ENCODE data around the gene ATXN3L. TPM values are rescaled to one million over a fixed set of nuclear protein-coding genes. Genes with fewer than 3 reads are reported as not detected.

ATXN3L gene
- not detected for total RNA-seq

- Mint-ChIP-seq H3K27ac (no peak within 1 kb of the TSS), H3K4me1 (ENCODE audit: low read depth in 2 of 2) (peaks cover 11 to 13% of the 10 kb centered on the region in 2 donors), H3K4me3 (no peak within 1 kb of the TSS), H3K36me3 (no peaks in the 10 kb centered on the region), H3K9me3 (no peaks in the 10 kb centered on the region), H3K27me3 (peaks cover 0 to 5% of the 10 kb centered on the region in 2 donors)
- DNase-seq (ENCODE audit: low spot score) (no peak), ATAC-seq (no peak)
Observed at GRCh38 chrX:13319953-13320352, at the start of gene ATXN3L. Gene ATXN3L (minus strand): TSS chrX:13320053. CDS start chrX:13319934, 119 bp downstream.

GRCh38 chrX:13369256-13370030 lies 49.6 kb upstream of the ATXN3L start:
- H3K27ac Mint-ChIP-seq, result peak overlapping the region; percentile 47 to 79
- no peak overlapping the region for H3K4me3 Mint-ChIP-seq
- H3K9me3 Mint-ChIP-seq, result no peaks in the 10 kb centered on the region
- DNase-seq (ENCODE audit: low spot score) (no peak), ATAC-seq (no peak)
- H3K27me3 Mint-ChIP-seq, result peaks cover 0 to 11% of the 10 kb centered on the region in 2 donors
- H3K36me3 Mint-ChIP-seq, result peaks cover 4% of the 10 kb centered on the region
- H3K4me1 Mint-ChIP-seq (ENCODE audit: low read depth in 2 of 2), result peaks cover 45 to 50% of the 10 kb centered on the region in 2 donors

DNA sequence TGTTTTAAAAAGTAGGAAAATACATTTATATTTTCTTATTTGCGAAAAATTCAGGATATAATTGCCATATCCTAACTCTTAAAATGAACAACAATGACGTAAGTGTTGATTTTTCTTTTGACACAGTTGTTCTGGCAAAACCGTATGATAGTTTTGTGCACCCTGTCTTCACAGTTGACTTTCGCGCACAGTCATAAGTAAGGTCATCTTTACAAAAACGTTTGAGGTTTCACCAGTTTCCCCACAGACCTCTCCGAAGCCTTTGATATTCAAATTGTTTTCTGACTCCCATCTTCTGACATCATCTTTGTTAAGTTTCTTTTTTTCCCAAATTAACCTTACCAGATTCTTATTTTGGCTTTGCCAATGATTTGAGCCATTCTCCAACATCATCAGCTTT lies 48.1 kb upstream of the ATXN3L start:
- Mint-ChIP-seq H3K4me3 (peak overlapping the region; percentile 47), H3K4me1 (ENCODE audit: low read depth in 2 of 2) (peaks cover 34 to 42% of the 10 kb centered on the region in 2 donors), H3K9me3 (no peaks in the 10 kb centered on the region), H3K36me3 (peaks cover 4% of the 10 kb centered on the region), H3K27me3 (peaks cover 0 to 11% of the 10 kb centered on the region in 2 donors), H3K27ac (peak overlapping the region; percentile 47 to 79)
- peak; percentile 66 for DNase-seq (ENCODE audit: low spot score)
- peak; percentile 90 to 95 for ATAC-seq

DNA sequence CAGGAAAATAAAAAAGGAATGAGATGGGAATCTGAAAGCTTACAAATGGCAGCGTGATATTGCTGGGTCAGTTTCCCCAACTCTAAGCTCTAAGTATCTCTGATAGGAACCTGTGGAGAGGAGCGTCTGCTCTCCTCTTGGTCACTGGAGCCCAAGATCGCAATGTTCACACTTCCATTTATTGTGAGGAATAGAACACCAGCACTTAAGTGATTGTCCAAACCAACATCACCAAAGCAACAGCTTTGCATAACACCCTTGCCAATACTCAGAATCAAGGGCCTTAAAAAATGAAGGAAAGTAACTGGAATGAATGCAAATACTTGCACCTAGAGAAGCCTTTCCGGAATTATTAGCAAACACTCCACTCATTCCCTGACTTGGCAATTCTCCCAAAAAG lies 46.8 kb upstream of the ATXN3L start:
- H3K27ac Mint-ChIP-seq, result peak overlapping the region; percentile 47 to 79

DNA sequence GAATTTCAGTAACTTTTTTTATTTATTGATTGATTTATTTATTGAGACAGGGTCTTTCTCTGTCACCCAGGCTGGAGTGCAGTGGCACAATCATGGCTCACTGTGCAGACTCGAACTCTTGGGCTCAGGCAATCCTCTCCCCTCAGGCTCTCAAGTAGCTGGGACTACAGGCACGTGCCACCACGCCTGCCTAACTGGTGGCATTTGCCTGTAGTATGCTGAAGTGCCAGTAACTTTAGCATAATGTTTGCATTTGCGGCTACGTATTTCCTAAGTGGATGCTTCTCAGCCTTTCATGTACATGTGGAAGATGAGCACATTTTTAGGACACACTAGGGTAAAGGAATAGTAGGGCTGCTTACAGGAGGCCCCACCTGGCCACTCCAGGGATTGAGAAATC lies 45.3 kb upstream of the ATXN3L start:
- H3K4me3 Mint-ChIP-seq, result no peak overlapping the region
- H3K4me1 Mint-ChIP-seq (ENCODE audit: low read depth in 2 of 2), result peaks cover 20 to 24% of the 10 kb centered on the region in 2 donors
- ATAC-seq (no peak), DNase-seq (ENCODE audit: low spot score) (no peak)
- H3K27ac Mint-ChIP-seq, result no peak overlapping the region
- H3K9me3 Mint-ChIP-seq, result no peaks in the 10 kb centered on the region
- H3K36me3 Mint-ChIP-seq, result peaks cover 4% of the 10 kb centered on the region
- peaks cover 0 to 9% of the 10 kb centered on the region in 2 donors for H3K27me3 Mint-ChIP-seq

More for the DNA sequence above, 46.8 kb upstream of the ATXN3L start:
- H3K36me3 Mint-ChIP-seq, result peaks cover 4% of the 10 kb centered on the region
- H3K4me1 Mint-ChIP-seq (ENCODE audit: low read depth in 2 of 2), result peaks cover 26 to 32% of the 10 kb centered on the region in 2 donors
- no peaks in the 10 kb centered on the region for H3K9me3 Mint-ChIP-seq
- DNase-seq (ENCODE audit: low spot score) (no peak), ATAC-seq (no peak)
- H3K4me3 Mint-ChIP-seq, result no peak overlapping the region
- peaks cover 0 to 13% of the 10 kb centered on the region in 2 donors for H3K27me3 Mint-ChIP-seq

- no peaks in the 10 kb centered on the region for H3K9me3 Mint-ChIP-seq
- no peak overlapping the region for H3K4me3 Mint-ChIP-seq
- H3K36me3 Mint-ChIP-seq, result peaks cover 4% of the 10 kb centered on the region
- no peak for DNase-seq (ENCODE audit: low spot score)
- no peak for ATAC-seq
- no peak overlapping the region for H3K27ac Mint-ChIP-seq
- peaks cover 0 to 9% of the 10 kb centered on the region in 2 donors for H3K27me3 Mint-ChIP-seq
- peaks cover 20 to 24% of the 10 kb centered on the region in 2 donors for H3K4me1 Mint-ChIP-seq (ENCODE audit: low read depth in 2 of 2)
Observed at GRCh38 chrX:13364230-13364857, 44.5 kb upstream of the ATXN3L start.

DNA sequence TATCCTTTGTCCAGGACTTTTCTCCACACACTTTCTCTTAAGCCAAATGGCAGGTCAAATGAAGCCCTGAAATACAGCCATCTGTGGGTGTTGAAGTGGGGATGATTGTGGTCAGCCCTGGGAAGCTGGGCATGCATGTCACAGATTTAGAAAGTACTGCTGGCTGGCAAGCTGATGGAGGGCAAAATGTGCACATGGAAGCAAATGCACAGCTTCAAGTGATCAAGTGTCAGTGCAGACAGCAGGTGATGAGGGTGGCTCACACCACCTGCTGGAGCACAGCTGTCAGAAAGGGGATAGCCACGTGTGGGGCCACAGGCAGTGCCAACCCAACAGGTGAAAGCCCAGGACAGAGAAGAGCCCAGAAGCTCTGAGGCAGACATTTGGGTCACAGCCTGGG lies 40.3 kb upstream of the ATXN3L start:
- Mint-ChIP-seq H3K27ac (peak overlapping the region in 1 of 2 donors; percentile 32), H3K4me1 (ENCODE audit: low read depth in 2 of 2) (no peaks in the 10 kb centered on the region), H3K9me3 (no peaks in the 10 kb centered on the region), H3K36me3 (no peaks in the 10 kb centered on the region), H3K27me3 (peaks cover 0 to 3% of the 10 kb centered on the region in 2 donors), H3K4me3 (no peak overlapping the region)
- no peak for DNase-seq (ENCODE audit: low spot score)
- no peak for ATAC-seq

- Mint-ChIP-seq H3K9me3 (no peaks in the 10 kb centered on the region), H3K4me3 (no peak overlapping the region), H3K36me3 (no peaks in the 10 kb centered on the region), H3K27ac (no peak overlapping the region), H3K27me3 (peaks cover 0 to 9% of the 10 kb centered on the region in 2 donors), H3K4me1 (ENCODE audit: low read depth in 2 of 2) (no peaks in the 10 kb centered on the region)
- ATAC-seq (no peak), DNase-seq (ENCODE audit: low spot score) (no peak)
Observed at GRCh38 chrX:13357925-13358324, 38.1 kb upstream of the ATXN3L start.

DNA sequence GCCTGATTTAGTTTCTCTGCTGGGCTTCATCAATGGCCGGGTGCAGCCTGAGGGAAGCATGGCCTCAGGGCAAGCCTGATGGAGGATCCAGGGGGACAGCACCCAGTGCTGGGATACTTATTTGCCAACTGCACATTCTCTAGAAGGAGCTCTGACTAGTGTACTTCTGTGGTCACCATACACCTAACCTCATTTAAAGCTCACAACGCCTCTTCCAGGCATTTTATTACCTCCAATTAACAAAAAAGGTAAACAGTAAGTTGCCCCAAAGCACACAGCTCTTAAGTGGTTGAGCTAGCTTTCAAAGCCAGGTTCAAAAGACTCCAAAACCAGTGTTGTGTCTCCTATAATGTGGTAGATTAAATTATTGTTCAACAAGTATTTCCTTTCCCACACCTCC lies 26.8 kb upstream of the ATXN3L start:
- Mint-ChIP-seq H3K4me1 (ENCODE audit: low read depth in 2 of 2) (peaks cover 0 to 5% of the 10 kb centered on the region in 2 donors), H3K27ac (no peak overlapping the region), H3K9me3 (no peaks in the 10 kb centered on the region), H3K4me3 (no peak overlapping the region), H3K36me3 (no peaks in the 10 kb centered on the region), H3K27me3 (peaks cover 0 to 7% of the 10 kb centered on the region in 2 donors)
- ATAC-seq (no peak), DNase-seq (ENCODE audit: low spot score) (no peak)

DNA sequence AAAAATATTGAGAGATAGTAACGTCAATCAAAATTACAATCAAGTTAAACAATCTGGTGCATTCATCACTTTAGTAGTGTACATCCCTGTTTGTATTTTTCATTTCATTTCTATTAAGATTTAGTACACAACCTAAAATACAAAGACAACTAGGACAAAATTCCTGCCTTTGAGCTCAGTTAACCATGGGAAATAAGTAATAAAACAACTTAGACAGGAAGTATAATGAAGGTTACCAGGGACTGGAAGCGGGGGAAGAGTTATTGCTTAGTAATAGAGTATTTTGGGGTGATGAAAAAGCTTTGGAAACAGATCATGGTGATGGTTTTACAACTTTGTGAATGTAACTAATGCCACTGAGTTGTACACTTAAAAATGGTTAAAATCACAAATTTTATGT lies 25.6 kb upstream of the ATXN3L start:
- Mint-ChIP-seq H3K36me3 (no peaks in the 10 kb centered on the region), H3K4me1 (ENCODE audit: low read depth in 2 of 2) (peaks cover 0 to 5% of the 10 kb centered on the region in 2 donors), H3K9me3 (no peaks in the 10 kb centered on the region), H3K27ac (no peak overlapping the region), H3K27me3 (peaks cover 0 to 7% of the 10 kb centered on the region in 2 donors), H3K4me3 (no peak overlapping the region)
- ATAC-seq, result no peak
- no peak for DNase-seq (ENCODE audit: low spot score)

DNA sequence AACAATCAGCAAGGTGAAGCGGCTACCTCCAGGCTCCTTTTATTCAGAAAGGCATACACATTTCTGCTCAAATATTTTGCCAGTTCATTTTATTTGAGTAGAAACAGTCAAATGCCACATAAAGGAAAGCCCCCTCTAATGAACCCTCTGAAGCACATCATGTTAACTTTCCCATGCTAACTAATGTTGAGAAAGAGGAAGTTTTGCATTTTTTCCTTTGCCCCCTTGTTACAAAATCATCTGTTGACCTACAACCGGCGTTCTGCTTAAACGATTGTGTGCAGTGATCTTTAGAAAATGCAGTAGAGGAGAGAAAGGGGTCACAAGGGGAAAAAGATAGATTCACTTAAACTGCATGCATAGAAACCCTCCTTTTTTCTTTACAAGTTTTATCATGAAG lies 25.2 kb upstream of the ATXN3L start:
- DNase-seq (ENCODE audit: low spot score), result no peak
- H3K27me3 Mint-ChIP-seq, result peaks cover 0 to 6% of the 10 kb centered on the region in 2 donors
- H3K4me1 Mint-ChIP-seq (ENCODE audit: low read depth in 2 of 2), result peaks cover 0 to 3% of the 10 kb centered on the region in 2 donors
- H3K9me3 Mint-ChIP-seq, result no peaks in the 10 kb centered on the region
- ATAC-seq, result no peak
- no peak overlapping the region for H3K27ac Mint-ChIP-seq
- H3K4me3 Mint-ChIP-seq, result no peak overlapping the region
- H3K36me3 Mint-ChIP-seq, result no peaks in the 10 kb centered on the region

DNA sequence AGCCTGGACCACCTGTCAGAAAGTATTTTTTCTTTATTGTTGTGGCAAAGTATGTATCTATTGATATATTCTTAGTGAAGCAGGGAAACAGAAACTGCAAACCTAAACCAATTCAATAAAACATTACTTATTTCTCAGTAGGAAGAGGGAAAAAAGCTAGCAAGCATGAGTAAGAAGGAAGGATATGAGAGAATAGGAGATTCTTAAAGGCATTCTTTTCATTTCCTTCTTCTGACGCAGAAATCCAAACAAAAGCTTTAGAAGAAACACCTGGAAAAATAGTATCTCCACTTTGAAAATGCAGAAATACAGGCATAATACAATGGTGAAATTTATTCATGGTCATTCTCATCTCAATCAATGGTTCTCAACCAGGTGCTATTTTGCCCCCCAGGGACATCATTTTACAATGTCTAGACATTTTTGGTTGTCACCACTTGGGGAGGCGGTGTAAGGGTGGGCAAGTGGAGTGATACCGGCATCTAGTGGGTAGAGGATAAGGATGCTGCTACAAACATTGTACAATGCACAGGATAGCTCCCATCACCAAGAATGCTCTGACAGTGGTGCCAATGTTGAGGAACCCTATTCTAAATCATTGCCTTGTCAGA lies 21.7 kb upstream of the ATXN3L start:
- DNase-seq (ENCODE audit: low spot score), result no peak
- no peaks in the 10 kb centered on the region for H3K36me3 Mint-ChIP-seq
- H3K27ac Mint-ChIP-seq, result no peak overlapping the region
- no peaks in the 10 kb centered on the region for H3K4me1 Mint-ChIP-seq (ENCODE audit: low read depth in 2 of 2)
- ATAC-seq, result no peak
- H3K27me3 Mint-ChIP-seq, result peaks cover 0 to 6% of the 10 kb centered on the region in 2 donors
- no peaks in the 10 kb centered on the region for H3K9me3 Mint-ChIP-seq
- H3K4me3 Mint-ChIP-seq, result no peak overlapping the region

DNA sequence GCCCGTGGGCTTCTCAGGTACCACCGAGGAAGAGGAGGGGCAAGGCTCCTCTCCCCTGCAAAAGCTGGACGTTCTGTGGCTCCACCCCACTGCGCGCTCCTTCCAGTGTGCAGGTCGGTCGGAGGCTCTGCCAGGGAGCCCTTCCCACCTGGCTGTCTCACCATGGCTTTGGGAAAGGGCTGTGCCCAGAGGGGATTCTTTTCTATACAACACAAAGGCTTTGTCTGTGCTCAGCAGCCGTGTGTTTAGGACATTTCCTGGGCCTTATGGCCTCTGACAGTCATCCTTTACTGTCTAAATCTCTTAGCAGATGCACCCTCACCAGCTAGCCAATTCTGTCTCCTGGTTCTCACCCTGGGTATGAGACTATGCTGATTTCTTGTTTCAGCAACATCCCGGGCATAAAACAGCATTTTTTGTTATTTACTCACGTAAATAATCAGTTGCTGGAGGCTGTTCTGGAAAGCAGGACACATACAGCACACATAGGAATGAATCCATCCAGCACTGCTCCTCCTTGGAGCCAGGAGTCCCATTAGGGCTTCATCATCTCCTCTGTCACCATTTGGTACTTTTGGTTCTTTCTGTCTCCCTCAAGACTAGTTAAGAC lies 20.4 kb upstream of the ATXN3L start:
- no peaks in the 10 kb centered on the region for H3K9me3 Mint-ChIP-seq
- H3K36me3 Mint-ChIP-seq, result no peaks in the 10 kb centered on the region
- H3K27ac Mint-ChIP-seq, result no peak overlapping the region
- DNase-seq (ENCODE audit: low spot score), result no peak
- H3K4me1 Mint-ChIP-seq (ENCODE audit: low read depth in 2 of 2), result no peaks in the 10 kb centered on the region
- no peak overlapping the region for H3K4me3 Mint-ChIP-seq
- ATAC-seq, result no peak
- H3K27me3 Mint-ChIP-seq, result peaks cover 0 to 6% of the 10 kb centered on the region in 2 donors
